NCI-H510A (cell line): ENCODE results near the gene SLC9A5.

ENCODE experiments used
- DNase-seq: peaks from one replicate; lab custom pipeline; 2025; lab: John Stamatoyannopoulos, UW

The SLC9A5 gene, protein sequence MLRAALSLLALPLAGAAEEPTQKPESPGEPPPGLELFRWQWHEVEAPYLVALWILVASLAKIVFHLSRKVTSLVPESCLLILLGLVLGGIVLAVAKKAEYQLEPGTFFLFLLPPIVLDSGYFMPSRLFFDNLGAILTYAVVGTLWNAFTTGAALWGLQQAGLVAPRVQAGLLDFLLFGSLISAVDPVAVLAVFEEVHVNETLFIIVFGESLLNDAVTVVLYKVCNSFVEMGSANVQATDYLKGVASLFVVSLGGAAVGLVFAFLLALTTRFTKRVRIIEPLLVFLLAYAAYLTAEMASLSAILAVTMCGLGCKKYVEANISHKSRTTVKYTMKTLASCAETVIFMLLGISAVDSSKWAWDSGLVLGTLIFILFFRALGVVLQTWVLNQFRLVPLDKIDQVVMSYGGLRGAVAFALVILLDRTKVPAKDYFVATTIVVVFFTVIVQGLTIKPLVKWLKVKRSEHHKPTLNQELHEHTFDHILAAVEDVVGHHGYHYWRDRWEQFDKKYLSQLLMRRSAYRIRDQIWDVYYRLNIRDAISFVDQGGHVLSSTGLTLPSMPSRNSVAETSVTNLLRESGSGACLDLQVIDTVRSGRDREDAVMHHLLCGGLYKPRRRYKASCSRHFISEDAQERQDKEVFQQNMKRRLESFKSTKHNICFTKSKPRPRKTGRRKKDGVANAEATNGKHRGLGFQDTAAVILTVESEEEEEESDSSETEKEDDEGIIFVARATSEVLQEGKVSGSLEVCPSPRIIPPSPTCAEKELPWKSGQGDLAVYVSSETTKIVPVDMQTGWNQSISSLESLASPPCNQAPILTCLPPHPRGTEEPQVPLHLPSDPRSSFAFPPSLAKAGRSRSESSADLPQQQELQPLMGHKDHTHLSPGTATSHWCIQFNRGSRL

DNA sequence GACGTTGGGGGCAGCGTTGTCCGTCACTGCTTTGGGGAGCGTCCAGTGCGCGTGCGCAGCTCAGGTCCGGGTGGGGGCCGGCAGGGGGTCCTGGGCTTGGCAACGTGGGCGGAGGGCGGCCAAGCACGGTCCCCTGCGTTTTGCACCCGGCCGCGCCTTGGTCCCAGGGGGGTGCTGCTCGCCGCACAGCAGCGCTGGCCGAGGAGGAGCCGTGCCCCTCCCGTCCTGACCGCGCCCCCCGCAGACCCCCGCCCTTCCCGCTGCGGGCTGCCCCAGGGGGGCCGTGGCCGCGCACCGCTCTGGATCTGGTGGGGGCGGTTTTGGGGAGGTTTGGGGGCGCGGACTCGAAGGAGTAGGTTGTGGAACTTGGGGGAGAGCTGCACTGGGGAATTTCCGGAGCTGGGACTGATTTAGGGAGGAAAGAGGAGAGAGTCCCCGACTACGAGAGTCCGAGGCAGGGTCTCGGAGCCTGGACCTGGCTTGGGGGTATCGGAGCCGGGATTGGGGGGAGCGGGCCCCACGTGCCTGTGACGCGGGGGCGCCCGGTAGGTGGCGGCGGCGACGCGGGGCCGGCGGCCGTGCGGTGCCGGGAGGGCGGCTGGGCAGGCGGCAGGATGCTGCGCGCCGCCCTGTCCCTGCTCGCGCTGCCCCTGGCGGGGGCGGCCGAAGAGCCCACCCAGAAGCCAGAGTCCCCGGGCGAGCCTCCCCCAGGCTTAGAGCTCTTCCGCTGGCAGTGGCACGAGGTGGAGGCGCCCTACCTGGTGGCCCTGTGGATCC is at the start of gene SLC9A5:
Gene SLC9A5, plus strand, starts transcription at position 579 of the 777 bp plus-strand sequence. Its CDS starts 36 bp downstream, at position 615.
- no peak for DNase-seq

DNA sequence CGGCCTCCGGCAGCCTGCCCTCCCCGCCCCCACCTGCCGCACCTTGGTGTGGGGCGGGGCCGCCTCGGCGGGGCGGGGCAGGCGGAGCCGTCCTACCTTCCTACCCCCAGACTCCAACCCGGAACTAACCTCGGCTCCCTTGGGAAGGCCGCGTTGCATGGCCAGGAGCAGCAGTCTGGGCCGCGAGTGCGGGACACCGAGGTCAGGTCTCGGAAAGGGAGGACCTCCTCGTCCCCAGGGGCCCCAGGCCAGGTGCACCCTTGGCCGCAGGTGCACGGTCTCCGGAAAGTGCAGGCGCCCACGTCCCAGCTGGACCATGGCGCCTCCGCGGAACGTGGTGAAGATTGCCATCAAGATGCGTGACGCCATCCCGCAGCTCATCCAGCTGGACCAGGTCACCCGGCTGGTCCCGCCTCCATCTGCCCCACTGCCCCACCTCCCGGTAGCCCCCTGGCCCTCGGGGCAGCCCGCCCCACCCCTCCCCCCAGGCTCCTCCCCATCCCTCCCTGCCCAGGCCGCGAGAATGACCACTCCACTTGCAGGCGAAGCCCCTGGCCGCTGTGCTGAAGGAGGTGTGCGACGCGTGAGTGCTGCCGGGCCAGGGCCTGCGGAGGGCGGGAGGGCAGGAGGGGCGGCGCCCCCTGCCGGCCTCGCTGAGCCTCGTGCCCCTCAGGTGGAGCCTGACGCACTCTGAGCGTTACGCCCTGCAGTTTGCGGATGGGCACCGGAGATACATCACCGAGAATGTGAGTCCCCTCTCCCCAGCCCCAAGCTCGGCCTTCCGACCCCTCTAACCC is 49.6 kb upstream of the SLC9A5 start, which contains the start of gene ELMO3:
Gene ELMO3, plus strand, starts transcription at position 121 of the 797 bp plus-strand sequence. Its CDS starts 196 bp downstream, at position 317.
- no peak for DNase-seq

DNA sequence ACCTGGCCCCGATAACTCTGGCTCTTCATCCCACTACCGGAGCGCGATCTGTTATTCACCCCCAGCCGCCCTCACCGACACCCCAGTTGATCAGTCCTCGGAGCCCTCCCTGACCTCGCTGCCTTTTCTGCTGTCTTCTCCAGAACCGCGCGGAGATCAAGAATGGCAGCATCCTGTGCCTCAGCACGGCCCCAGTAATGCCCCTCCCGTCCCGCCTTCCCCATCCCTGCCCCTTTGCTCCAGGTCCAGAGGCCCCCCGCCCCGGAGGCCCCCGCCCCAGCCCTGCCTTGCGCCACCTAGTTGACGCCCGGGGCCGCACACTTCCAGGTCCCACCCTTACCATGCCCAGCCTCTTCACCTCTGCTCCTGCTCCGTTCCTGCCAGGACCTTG is 49.0 kb upstream of the SLC9A5 start:
- no peak for DNase-seq

DNA sequence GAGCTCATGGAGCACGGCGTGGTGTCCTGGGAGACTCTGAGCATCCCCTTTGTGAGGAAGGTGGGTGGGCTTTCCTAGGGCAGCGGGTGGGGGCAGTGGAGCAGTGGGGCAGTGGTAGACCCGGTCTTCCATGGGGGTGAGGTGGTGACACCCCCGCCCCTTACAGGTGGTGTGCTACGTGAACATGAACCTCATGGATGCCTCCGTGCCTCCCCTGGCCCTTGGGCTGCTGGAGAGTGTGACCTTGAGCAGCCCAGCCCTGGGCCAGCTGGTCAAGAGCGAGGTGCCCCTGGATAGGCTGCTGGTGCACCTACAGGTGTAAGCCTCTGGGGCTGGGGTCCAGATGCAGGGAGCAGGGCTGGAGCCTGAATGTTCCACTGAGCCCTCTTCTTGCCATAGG is 48.3 kb upstream of the SLC9A5 start:
- no peak for DNase-seq

DNA sequence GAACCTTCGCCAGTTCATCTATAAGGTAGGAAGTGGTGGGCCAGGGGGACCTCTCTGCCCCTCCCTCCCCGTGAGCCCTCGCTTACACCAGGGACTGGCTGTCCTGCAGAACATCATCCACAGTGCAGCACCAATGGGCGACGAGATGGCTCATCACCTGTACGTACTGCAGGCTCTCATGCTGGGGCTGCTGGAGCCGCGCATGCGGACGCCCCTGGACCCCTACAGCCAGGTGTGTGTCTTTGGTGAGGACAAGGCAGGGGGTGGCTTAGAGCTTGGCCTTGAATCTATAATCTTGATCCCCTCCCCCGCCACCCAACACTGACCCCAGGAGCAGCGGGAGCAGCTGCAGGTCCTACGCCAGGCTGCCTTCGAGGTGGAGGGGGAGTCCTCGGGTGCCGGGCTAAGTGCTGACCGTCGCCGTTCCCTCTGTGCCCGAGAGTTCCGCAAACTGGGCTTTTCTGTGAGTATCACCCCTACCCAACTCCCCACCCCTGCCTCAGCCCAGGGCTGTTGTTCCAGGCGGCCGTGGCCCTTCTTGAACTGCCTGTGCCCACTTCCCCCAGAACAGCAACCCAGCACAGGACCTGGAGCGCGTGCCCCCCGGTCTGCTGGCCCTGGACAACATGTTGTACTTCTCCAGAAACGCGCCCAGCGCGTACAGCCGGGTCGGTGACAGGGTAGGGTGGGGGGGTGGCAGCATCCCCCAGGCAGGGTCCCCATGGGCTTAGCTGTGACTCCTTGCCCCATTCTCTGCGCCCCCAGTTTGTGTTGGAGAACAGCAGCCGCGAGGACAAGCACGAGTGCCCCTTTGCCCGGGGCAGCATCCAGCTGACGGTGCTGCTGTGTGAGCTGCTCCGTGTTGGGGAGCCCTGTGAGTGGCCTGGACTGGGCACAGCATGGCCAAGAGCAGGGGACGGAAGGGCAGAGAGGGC is 47.1 kb upstream of the SLC9A5 start:
- DNase-seq: no peak

- DNase-seq: no peak
Observed at GRCh38 chr16:67202426-67202825, 46.4 kb upstream of the SLC9A5 start.

DNA sequence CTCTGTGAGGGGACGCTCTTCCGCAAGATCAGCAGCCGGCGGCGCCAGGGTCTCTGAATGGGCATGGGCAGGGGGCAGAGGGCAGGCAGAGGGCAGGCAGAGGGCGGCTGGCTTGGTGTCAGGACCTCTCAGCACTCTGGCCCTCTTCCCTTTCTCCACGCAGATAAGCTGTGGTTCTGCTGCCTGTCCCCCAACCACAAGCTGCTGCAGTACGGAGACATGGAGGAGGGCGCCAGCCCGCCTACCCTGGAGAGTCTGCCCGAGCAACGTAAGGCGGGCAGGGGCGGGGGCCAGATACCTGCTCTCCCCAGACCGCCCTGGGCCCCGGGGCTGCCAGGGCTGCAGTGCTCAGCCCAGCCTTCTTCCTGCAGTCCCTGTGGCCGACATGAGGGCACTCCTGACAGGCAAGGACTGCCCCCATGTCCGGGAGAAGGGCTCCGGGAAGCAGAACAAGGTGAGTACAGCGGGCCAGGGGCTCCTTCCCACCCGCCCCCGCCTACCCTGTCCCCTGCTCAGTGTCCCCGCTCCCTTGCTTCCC is 45.8 kb upstream of the SLC9A5 start:
- DNase-seq: no peak

GRCh38 chr16:67204076-67204475 is 44.7 kb upstream of the SLC9A5 start:
- DNase-seq: no peak

- DNase-seq: no peak
Observed at GRCh38 chr16:67206129-67206837, 42.5 kb upstream of the SLC9A5 start.

GRCh38 chr16:67206838-67207248 is 41.9 kb upstream of the SLC9A5 start:
- no peak for DNase-seq

DNA sequence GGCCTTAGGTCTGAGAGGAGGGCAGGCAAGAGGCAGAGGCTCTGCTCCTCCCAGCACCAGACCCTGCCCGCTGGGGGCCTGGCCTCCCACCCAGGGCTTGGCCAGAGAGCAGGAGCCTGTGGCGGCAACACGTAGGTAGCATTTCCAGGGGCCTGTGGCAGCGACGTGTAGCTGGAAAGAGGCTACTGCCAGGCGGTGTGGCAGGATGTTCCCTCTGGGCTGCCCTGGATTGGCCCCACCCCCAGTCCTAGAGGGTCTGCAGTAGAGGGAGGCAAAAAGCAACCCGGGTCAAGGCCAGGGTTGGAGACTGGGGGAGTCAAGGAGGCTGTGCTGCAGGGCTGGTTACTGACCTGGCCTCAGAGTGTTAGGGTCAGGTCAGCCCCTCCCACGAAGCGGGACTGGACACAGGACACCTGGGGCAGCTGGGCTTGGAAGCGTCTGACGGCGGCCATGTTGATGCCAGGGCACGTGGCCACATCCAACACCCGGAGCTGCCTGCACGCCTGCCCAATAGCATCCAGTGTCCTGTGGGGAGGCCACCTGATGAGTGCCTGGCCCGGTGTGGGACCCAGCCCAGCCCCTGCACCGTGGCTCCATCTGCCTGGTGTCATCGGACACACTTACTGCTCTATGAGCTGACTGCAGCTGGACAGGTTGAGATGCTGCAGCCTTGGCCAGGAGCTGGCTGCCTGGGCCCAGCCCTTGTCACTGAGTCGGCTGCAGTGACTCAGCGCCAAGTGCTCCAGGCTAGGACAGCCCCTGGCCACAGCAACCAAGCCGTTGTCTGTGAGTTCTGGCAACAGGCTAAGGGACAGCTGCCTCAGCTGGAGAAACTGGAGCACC is 41.3 kb upstream of the SLC9A5 start:
- no peak for DNase-seq

DNA sequence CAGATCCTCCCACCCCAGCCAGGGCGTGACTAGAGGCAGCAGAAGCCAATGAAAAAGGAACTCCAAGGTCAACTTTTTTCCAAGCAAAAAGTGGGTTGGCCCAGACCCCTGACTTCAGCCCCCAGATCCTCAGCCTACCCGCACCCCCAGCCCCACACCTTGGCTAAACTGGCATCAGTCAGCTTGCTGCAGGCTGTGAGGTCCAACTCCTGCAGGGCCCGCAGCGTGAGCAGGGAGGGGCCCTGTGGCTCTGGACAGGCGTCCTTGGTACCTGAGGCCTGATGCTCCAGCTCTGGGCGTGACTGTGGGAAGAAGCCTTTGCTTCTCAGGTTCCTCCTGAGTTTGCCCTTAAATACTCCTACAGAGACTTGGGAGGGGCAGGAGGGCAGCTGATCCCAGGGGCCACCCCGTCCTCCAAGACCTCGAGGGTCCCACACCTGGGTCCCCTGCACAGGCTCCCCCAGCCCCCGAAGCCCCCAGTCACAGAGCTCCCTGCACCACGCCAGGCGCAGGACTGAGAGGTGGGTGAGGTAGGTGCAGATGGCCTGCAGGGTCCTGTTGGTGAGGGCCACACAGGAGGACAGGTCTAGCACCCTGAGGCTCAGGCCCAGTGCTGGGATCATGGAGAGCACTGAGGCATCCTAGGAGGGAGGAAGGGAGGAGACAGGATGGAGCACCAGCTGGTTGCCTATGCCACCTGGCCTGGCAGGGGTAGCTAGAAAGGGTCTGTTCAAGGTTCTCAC is 40.5 kb upstream of the SLC9A5 start:
- no peak for DNase-seq

DNA sequence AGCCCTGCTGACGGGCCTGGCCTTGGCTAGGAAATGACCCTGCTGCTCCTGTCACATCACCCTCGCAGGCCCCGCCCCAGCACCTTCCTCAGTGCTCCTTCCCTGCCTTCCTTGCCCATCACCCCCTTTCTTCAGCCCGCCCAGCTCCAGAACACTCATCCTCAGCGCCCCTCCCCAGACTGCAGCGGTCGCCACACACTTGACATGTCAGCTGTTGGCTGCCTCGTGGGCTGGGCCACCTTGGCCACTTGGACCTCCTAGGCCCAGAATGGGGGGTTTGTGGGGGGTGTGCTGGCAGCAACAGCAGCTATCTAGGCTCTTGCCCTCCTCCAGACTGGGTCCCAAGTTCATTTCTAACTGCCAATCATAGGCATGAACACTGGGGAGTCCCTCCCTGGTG is 39.2 kb upstream of the SLC9A5 start:
- no peak for DNase-seq

GRCh38 chr16:67210069-67210937 is 38.5 kb upstream of the SLC9A5 start:
- no peak for DNase-seq

DNA sequence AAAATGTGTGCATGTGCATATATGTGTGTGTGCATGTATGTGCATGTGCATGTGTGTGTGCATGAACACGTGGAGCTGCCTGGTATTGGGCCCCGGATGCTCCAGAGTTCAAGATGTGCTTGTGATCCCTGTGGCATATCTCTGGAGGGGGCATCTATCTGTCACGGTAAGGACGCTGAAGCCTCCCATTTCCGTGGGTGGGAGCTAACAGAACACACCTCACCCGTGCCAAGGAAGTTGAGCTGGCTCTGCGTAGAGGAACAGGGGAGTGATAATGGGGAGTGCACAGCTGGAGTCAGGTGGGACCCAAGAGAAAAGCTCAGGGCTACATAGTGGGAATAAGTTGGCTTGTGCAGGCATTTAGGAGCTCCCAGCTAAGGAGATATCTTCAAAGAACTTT is 37.1 kb upstream of the SLC9A5 start:
- no peak for DNase-seq

DNA sequence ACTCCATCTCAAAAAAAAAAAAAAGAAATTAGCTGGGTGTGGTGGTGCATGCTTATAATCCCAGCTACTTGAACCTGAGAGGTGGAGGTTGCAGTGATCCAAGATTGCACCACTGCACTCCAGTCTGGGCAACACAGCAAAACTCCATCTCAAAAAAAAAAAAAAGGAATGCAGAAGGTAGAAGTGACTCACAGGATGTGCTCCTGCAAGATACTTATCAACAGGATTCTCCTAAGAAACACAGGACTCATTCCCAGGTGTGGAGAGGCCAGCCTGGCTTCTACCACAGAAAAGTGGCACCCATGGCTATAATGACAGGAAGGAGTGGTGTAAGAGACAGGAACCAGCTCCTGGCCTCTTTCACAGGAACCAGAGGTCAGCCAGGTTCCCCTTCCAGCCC is 36.0 kb upstream of the SLC9A5 start:
- no peak for DNase-seq
